Measurements from ENCODE around the gene CDC42BPA.

DNA sequence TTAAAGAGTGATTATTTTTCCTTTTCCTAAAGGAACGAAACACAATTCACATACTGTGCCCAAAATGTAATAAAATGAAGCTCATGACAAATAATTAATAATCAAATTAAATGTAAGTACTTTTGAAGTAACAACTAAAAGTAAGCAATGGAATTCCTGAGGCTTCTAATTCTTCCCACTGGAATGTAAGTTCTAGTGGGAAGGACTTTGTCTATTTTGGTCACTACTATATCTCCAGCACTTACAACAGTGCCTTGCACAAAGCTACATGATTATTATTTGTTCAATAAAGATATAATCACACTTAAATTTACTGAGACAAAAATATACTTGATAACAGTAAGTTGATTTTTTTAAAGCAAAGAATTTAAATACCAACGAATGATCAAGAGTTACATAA is 249.4 kb downstream of the CDC42BPA start:
- TF ChIP-seq ZNF274 (IDR thresholded peaks at IDR 0.05; ENCODE audit: borderline replicate concordance, extremely low read depth, low read length) (no peak), CHD1 (IDR thresholded peaks at IDR 0.05; ENCODE audit: low read depth, low read length) (no peak), BRCA1 (IDR thresholded peaks at IDR 0.05; ENCODE audit: low read depth, low read length) (no peak)
- TF ChIP-seq, protein P1, sequence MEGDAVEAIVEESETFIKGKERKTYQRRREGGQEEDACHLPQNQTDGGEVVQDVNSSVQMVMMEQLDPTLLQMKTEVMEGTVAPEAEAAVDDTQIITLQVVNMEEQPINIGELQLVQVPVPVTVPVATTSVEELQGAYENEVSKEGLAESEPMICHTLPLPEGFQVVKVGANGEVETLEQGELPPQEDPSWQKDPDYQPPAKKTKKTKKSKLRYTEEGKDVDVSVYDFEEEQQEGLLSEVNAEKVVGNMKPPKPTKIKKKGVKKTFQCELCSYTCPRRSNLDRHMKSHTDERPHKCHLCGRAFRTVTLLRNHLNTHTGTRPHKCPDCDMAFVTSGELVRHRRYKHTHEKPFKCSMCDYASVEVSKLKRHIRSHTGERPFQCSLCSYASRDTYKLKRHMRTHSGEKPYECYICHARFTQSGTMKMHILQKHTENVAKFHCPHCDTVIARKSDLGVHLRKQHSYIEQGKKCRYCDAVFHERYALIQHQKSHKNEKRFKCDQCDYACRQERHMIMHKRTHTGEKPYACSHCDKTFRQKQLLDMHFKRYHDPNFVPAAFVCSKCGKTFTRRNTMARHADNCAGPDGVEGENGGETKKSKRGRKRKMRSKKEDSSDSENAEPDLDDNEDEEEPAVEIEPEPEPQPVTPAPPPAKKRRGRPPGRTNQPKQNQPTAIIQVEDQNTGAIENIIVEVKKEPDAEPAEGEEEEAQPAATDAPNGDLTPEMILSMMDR (IDR thresholded peaks at IDR 0.05; ENCODE audit: control extremely low read depth in 1 of 3, insufficient read depth in 1 of 3, low read depth in 1 of 3, low read length in 3 of 3) = no peak
- TF ChIP-seq, protein P2, sequence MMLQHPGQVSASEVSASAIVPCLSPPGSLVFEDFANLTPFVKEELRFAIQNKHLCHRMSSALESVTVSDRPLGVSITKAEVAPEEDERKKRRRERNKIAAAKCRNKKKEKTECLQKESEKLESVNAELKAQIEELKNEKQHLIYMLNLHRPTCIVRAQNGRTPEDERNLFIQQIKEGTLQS (IDR thresholded peaks at IDR 0.05; ENCODE audit: insufficient read depth, low read depth, low read length) = no peak

All from H1 (cell line).